Liver (tissue), 9 donors: ENCODE results near the gene DPM3. TPM values are rescaled to one million over a fixed set of nuclear protein-coding genes. Genes with fewer than 3 reads are reported as not detected.

ENCODE experiments used
- DNase-seq: peaks from one replicate; pipeline ENCODE4 v3.0.0-alpha.2; 2017; ENCODE audit warnings: low spot score
- H3K27ac ChIP-seq, 2 donors: one replicate each; pipeline ENCODE4 v1.7.0; 2013; ENCODE audit warnings: inconsistent platforms in 2 of 2, low read length in 2 of 2, control low read depth in 1 of 2, low read depth in 1 of 2, mild to moderate bottlenecking in 1 of 2
- H3K27me3 ChIP-seq, 4 donors: one replicate each; pipeline versions ENCODE4 v1.6.1 to v1.7.0; 2013; ENCODE audit warnings: low read length in 3 of 4, inconsistent platforms in 1 of 4, mild to moderate bottlenecking in 1 of 4, moderate library complexity in 1 of 4; ENCODE audit not compliant: control insufficient read depth in 4 of 4, insufficient read depth in 4 of 4
- H3K36me3 ChIP-seq, 4 donors: one replicate each; pipeline versions ENCODE4 v1.6.1 to v1.7.0; 2013; ENCODE audit warnings: low read length in 3 of 4, mild to moderate bottlenecking in 3 of 4, low read depth in 1 of 4, moderate library complexity in 1 of 4; ENCODE audit not compliant: control insufficient read depth in 4 of 4, insufficient read depth in 3 of 4
- H3K4me1 ChIP-seq, 4 donors: one replicate each; pipeline versions ENCODE4 v1.6.1 to v1.7.0; 2013; ENCODE audit warnings: low read length in 3 of 4, mild to moderate bottlenecking in 3 of 4, moderate library complexity in 1 of 4; ENCODE audit not compliant: control insufficient read depth in 4 of 4, insufficient read depth in 4 of 4
- H3K4me3 ChIP-seq, 3 donors: one replicate each; pipeline versions ENCODE4 v1.6.1 to v1.7.0; 2013; ENCODE audit warnings: low read length in 3 of 3, control low read depth in 1 of 3, low read depth in 1 of 3, mild to moderate bottlenecking in 1 of 3
- H3K9ac ChIP-seq, 2 donors: one replicate each; pipeline ENCODE4 v1.7.0; 2013; ENCODE audit warnings: low read length in 2 of 2, mild to moderate bottlenecking in 2 of 2, moderate library complexity in 2 of 2, control low read depth in 1 of 2, low read depth in 1 of 2
- H3K9me3 ChIP-seq, 4 donors: one replicate each; pipeline versions ENCODE4 v1.6.1 to v1.7.0; 2013; ENCODE audit warnings: low read length in 3 of 4; ENCODE audit not compliant: control insufficient read depth in 4 of 4
- ATF3 ChIP-seq: IDR thresholded peaks from 2 replicates; pipeline ENCODE4 v1.6.1; 2016; ENCODE audit warnings: antibody characterized with exemption
- CTCF ChIP-seq: fragments of 150-350 bp; IDR thresholded peaks from 2 replicates; pipeline ENCODE4 v1.5.1; 2017; ENCODE audit warnings: improper control_type of control experiment, low read depth, low read length; ENCODE audit not compliant: missing input control
- EGR1 ChIP-seq, 2 donors: IDR thresholded peaks; 2 replicates each; pipeline ENCODE4 v1.6.1; 2016 to 2018; ENCODE audit warnings: antibody characterized with exemption in 2 of 2, low read depth in 2 of 2
- FOXA2 ChIP-seq: IDR thresholded peaks from 2 replicates; pipeline ENCODE4 v1.6.1; 2016; ENCODE audit warnings: antibody characterized with exemption
- GABPA ChIP-seq, 2 donors: IDR thresholded peaks in 1 of 2; conservative IDR thresholded peaks in 1 of 2; 2 replicates each; pipeline ENCODE4 v1.6.1; 2016; ENCODE audit warnings: antibody characterized with exemption in 2 of 2, mild to moderate bottlenecking in 1 of 2, moderate library complexity in 1 of 2
- HNF4A ChIP-seq, 2 donors: conservative IDR thresholded peaks; 2 replicates each; pipeline ENCODE4 v1.6.1; 2016; ENCODE audit warnings: antibody characterized with exemption in 2 of 2, mild to moderate bottlenecking in 2 of 2
- JUND ChIP-seq, 2 donors: IDR thresholded peaks; 2 replicates each; pipeline ENCODE4 v1.6.1; 2016; ENCODE audit warnings: antibody characterized with exemption in 2 of 2
- MAX ChIP-seq: IDR thresholded peaks from 2 replicates; pipeline ENCODE4 v1.6.1; 2016; ENCODE audit warnings: antibody characterized with exemption
- RAD21 ChIP-seq, 2 donors: IDR thresholded peaks; 2 replicates each; pipeline ENCODE4 v1.6.1; 2016; ENCODE audit warnings: antibody characterized with exemption in 2 of 2, mild to moderate bottlenecking in 2 of 2
- REST ChIP-seq: IDR thresholded peaks from 2 replicates; pipeline ENCODE4 v1.6.1; 2016; ENCODE audit warnings: antibody characterized with exemption, mild to moderate bottlenecking
- SP1 ChIP-seq: IDR thresholded peaks from 2 replicates; pipeline ENCODE4 v1.6.1; 2018; ENCODE audit warnings: antibody characterized with exemption, mild to moderate bottlenecking
- YY1 ChIP-seq: IDR thresholded peaks from 2 replicates; pipeline ENCODE4 v1.6.1; 2016; ENCODE audit warnings: antibody characterized with exemption, mild to moderate bottlenecking
- ZBTB33 ChIP-seq: IDR thresholded peaks from 2 replicates; pipeline ENCODE4 v1.6.1; 2016; ENCODE audit warnings: antibody characterized with exemption
- WGBS: extraction: QIAGEN DNeasy Blood & Tissue Kit; methylation state at CpG from one replicate; pipeline ENCODE4 v1.1.7; 2013; 5-methylcytosine and 5-hydroxymethylcytosine counted together
- polyA plus RNA-seq, 2 donors: library from polyadenylated mRNA; stranded (reverse) in 1 of 2; unstranded in 1 of 2; fragments of 200-250 nt in 1 of 2; fragments of >200 nt in 1 of 2; fragmentation: Nextera tagmentation in 1 of 2; extraction: Ambion mirVana in 1 of 2; gene quantifications; one replicate each; pipeline versions ENCODE4 v1.2.1 to v1.2.3, GENCODE V29; 2013 to 2015
- total RNA-seq, 2 donors: library from RNA; depleted of rRNA; stranded (reverse); fragments of >200 nt; gene quantifications; one replicate each; pipeline ENCODE4 v1.2.3, GENCODE V29; 2014
- donor health status: healthy.
- donor health status: healthy.
- donor health status: healthy.
- donor health status: healthy.
- donor health status: healthy.

The DPM3 gene
- total and polyA plus RNA-seq, 4 donors, result 27.3 to 134 (median 69.1) TPM

GRCh38 chr1:155186794-155187455 is 46.6 kb upstream of the DPM3 start:
- H3K27me3 ChIP-seq, result no peaks in the 10 kb centered on the region
- no peak overlapping the region for H3K9ac ChIP-seq
- peaks cover 0 to 4% (median 0%) of the 10 kb centered on the region in 4 donors for H3K4me1 ChIP-seq
- H3K9me3 ChIP-seq, result no peaks in the 10 kb centered on the region
- DNase-seq, result no peak
- H3K36me3 ChIP-seq, result no peaks in the 10 kb centered on the region
- TF ChIP-seq CTCF, result no peak
- TF ChIP-seq ZBTB33, result no peak
- no peak for TF ChIP-seq RAD21 (IDR thresholded peaks at IDR 0.05)
- no peak for TF ChIP-seq FOXA2
- TF ChIP-seq YY1, result no peak
- no peak for TF ChIP-seq GABPA (IDR thresholded peaks at IDR 0.05 in 1 of 2, conservative IDR thresholded peaks at IDR 0.05 in 1 of 2)
- TF ChIP-seq ATF3, result no peak
- TF ChIP-seq HNF4A (conservative IDR thresholded peaks at IDR 0.05), result no peak
- TF ChIP-seq JUND (IDR thresholded peaks at IDR 0.05), result no peak
- no peak for TF ChIP-seq MAX
- H3K4me3 ChIP-seq, result no peak overlapping the region
- no peak overlapping the region for H3K27ac ChIP-seq
- 73% methylated on average over 14 of the region's 14 CpGs for WGBS

- no peak overlapping the region for H3K4me3 ChIP-seq
Measured at GRCh38 chr1:155186067-155186793, 45.9 kb upstream of the DPM3 start.

More at GRCh38 chr1:155186067-155186793, 45.9 kb upstream of the DPM3 start:
- Histone ChIP-seq H3K4me1 (peaks cover 0 to 4% (median 0%) of the 10 kb centered on the region in 4 donors), H3K27me3 (no peaks in the 10 kb centered on the region), H3K27ac (no peak overlapping the region), H3K9me3 (no peaks in the 10 kb centered on the region), H3K36me3 (no peaks in the 10 kb centered on the region), H3K9ac (no peak overlapping the region)
- WGBS, result 65% methylated on average over 8 of the region's 8 CpGs
- DNase-seq, result no peak
- TF ChIP-seq REST, result no peak
- TF ChIP-seq GABPA (IDR thresholded peaks at IDR 0.05 in 1 of 2, conservative IDR thresholded peaks at IDR 0.05 in 1 of 2), result no peak
- TF ChIP-seq SP1, result no peak
- TF ChIP-seq EGR1 (IDR thresholded peaks at IDR 0.05; ENCODE audit: low read depth in 2 of 2), result no peak
